HG02981 (cell line): ENCODE measurements around the gene THOC1.
"Not testable (repeated sequence)": the region's sequence is repeated elsewhere in the genome, so short reads cannot be mapped to it uniquely, and the experiment has no call there.

Source experiments
- ATAC-seq: cut with Tn5 transposase; IDR thresholded peaks from one replicate; pipeline ENCODE4 v1.9.1; 2021; ENCODE audit warnings: mild to moderate bottlenecking, moderate library complexity; ENCODE audit not compliant: unreplicated experiment

Gene THOC1, protein sequence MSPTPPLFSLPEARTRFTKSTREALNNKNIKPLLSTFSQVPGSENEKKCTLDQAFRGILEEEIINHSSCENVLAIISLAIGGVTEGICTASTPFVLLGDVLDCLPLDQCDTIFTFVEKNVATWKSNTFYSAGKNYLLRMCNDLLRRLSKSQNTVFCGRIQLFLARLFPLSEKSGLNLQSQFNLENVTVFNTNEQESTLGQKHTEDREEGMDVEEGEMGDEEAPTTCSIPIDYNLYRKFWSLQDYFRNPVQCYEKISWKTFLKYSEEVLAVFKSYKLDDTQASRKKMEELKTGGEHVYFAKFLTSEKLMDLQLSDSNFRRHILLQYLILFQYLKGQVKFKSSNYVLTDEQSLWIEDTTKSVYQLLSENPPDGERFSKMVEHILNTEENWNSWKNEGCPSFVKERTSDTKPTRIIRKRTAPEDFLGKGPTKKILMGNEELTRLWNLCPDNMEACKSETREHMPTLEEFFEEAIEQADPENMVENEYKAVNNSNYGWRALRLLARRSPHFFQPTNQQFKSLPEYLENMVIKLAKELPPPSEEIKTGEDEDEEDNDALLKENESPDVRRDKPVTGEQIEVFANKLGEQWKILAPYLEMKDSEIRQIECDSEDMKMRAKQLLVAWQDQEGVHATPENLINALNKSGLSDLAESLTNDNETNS

DNA sequence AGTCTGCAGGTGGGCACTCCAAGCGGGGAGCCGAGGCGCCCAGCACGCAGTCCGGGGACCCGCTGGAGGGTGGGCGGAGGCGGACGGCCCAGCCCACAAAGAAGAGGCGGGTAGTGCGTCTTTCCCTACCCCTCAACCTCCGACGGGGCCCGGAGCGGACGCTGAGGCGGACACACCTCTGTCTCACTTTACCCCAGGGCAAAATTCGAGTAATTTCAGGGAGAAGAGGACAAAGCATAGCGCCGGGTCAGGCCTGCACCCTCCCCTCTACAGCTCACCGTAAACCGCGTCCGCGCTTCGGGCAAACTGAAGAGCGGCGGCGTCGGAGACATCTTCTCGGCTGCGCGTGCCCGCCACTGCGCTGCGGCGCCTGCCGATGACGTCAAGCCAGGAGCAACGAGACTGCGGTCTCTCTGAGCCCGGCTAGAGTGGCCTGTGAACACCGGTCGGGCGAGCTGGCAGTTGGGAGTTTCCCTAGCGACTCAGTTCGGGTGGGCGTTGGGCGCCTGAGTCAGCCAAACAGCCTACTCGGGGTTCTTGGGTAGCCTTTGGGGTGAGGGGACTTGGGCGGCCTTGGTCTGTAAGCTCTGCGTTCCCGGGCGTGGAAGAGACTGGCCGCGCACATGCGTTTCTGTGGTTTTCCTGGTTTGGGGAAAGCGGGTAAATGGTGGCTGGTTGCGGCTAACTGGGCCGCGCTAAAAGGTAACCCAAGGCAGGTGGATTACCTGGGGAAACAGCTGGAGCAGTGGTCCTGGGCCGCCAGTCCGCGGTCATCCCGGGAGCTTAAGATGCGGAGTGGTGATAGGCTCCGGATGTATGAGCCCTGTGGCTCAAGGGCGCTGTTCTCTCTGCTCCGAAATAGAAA lies at the start of gene THOC1:
TSS of gene THOC1 (minus strand) at position 360 of the 865 bp plus-strand sequence. CDS start at position 332, 28 bp downstream.
- peak; percentile 89 for ATAC-seq

DNA sequence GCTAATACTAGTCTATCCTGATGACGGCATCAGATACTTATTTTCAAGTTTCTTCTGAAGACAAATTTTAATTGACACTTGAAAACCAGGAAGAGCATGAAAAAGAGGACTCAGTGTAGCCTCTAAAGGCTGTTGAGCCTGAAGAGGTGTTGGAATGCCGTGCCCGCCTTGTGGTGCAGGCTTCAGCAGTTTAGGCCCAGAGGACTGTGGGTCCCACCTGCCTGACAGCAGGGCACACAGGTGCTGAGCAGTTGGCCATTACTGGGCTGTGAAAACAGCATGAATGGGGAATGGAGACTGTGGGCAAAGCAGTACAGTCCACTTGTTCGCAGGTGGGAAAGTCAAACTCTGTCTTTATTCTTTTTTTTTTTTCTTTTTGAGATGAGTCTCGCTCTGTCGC lies 49.8 kb upstream of the THOC1 start:
- ATAC-seq, result no peak

DNA sequence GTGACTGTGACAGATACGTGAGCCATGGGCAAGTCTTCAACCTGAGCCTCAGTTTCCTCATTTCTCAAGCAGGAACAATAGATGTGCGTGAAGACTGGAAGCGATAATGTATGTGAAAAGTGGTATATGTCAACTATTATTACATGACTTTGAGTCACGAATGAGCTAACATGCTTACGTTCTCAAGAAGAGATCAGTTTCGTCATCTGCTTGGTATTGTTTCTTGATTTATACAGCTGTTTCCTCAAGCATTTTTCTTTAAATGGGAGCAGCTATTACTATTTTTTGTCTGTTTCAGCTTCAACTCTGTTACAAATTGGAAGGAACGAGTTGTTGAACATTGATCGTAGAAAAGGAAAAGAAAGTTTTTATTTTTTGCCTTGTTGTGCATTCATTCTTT lies 48.5 kb upstream of the THOC1 start:
- no peak for ATAC-seq

DNA sequence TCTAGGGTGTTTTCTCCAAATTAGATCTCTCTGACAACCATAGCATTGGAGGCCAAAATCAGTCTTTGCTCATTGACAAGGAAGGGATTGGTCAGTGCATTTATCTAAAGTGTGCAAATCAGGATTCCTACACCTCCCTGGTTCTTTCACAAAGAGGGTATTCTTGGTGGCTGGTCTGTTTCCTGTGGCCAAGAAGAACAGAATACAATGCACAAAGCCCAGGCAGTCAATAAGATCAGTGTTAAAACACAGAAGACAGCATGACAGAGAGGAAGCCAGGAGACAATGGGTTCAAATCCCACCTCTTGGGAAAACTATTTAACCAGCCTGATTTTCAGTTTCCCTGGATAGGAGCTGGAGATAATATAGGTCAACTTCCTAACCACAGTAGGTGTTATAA lies 46.1 kb upstream of the THOC1 start:
- ATAC-seq, result no peak

DNA sequence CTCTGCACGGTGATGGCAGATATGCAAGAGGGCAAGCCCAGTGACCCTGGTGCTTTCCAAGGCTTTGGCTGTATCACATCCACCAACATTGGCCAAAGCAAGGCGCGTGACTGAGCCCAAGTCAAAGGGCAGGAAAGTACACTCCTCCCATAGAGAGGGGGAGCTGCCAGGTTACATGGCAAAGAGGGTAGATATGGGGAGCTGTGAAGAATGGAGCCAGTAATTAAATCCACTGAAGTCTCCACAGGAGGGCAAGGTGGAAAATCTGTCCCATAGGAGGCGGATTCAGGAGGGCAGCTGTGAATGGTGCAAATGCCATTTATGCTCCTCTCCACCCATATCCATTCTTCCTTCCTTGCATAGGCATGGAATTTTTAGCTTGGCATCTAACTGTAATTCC lies 44.6 kb upstream of the THOC1 start:
- ATAC-seq, result no peak

DNA sequence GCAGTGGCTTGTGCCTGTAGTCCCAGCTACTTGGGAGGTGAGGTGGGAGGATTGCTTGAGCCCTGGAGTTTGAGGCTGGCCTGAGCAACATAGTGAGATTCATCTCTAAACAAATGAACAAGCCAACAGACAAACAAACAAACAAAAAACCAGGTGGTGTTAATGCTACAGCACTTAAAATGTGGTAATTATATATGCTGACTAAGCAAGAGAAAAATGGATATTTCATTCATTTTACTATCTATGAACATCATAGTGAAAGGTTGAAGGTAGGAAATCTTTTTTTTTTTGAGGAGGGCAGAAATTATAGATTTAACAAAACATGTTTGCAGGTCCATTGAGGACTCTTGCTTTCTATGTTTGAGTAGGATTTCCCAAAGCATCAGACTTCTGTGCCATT lies 42.2 kb upstream of the THOC1 start:
- ATAC-seq, result no peak

DNA sequence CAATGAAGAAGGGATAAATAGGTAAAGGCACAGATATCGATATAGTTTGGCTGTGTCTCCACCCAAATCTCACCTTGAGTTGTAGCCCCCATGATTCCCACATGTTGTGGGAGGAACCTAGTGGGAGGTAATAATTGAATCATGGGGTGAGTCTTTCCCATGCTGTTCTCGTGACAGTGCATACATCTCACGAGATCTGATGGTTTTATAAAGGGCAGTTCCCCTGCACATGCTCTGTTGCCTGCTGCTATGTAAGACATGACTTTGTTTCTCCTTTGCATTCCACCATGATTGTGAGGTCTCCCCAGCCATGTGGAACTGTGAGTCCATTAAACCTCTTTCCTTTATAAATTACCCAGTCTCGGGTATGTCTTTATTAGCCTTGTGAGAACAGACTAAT lies 40.2 kb upstream of the THOC1 start:
- ATAC-seq, result not testable (repeated sequence)

DNA sequence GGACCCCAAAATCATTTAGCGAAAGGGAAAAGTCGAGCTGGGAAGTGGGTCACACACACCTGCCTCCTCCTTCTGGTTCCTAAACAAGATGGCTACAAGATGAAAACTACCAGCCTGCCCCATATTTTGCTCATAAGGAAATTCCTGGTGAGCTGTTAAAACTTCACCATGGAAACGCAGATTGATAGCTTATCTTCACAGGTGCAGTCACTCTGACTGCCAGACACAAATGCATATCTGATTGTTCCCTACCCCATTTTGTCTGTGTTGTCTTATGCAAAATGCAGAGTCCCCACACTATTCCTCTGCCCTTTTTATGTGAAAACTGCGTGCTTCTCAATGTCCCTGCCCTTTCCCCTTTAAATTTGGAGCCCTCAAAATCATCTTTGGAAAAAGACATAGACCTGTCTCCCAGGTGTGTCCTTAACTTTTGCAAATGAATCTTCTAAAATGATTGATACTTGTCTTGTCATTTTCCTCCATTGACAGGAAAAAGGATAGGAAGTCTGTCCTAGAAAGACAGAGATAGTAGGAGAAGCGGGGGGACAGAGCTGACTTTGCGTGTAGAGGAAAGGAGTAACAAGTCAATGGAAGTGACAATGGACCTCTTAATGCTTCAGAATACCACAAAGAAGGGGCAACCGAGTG lies 38.9 kb upstream of the THOC1 start:
- ATAC-seq, result no peak

DNA sequence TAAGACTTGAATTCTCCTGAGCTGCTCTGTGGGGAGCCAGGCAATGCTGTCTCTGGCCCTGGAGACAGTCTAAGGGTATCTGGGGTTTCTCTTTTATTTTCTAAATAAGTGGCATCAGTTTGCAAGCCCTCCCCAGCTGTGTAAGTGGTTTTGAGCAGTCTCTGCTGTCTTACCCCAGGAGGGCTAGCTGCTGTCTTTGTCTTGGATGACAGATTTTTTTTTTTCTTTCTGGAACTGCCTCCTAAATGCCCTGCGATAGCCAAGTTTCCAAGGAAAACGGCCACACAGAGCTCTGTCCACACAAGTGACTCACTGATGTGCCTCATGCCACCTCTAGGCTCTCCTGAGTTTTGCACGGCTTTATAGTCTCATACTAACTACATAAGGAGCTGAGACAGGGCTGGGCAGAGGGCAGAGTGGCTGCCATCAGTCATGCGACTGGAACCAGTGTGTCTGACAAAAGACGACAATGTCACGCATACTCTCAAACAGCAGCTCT lies 37.2 kb upstream of the THOC1 start:
- ATAC-seq, result no peak

DNA sequence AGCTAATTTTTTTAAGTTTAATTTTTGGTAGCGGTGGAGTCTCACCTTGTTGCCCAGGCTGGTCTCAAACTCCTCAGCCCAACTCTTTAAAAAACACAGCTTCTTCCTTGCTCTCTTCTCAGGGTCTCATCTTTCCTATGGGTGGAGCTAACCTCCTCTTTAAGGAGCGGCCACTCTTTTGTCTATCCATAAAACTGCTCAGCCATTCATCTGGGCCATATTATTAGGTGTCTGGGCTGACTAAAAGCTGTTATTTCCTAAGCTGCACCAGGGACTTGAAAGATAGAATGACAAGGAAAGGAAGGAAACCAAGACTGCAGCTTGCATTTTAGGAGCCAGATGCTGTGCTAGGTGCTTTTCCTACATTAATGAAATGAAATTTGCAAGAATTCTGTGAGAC lies 35.8 kb upstream of the THOC1 start:
- ATAC-seq, result no peak

DNA sequence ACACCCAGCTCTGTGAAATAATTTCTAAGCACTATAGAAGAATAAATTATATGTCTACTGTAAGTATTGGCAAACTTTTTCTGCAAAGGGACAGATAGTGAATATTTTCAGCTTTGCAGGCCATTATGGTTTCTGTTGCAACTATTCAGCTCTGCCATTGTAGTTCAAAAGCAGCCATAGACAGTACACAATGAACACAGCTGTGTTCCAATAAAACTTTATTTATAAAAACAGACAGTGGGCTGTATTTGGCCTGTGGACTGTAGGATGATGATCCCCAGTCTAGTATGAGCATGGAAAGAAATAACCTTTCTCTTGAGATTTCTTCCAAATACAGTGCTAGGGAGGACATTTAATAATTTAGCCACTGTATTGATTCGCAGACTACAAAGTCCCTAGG lies 35.2 kb upstream of the THOC1 start:
- ATAC-seq, result no peak

DNA sequence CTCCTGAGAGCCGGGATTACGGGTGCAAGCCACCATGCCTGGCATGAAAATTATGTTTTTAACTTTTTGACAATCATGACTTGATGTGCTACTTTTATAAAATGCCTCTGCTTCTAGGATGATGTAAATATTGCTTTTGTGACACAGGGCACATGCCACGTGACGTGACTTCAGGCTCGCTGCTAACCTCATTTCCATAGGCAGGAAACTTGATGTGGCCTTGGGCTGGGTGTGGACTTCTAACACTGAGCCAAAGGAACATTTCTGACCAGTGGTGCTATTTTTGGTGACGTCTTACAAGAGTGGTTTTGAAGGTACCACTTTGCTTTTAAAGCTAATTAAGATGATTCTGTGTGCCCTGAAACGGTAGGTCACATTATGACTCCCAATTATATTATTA lies 34.2 kb upstream of the THOC1 start:
- ATAC-seq, result no peak

DNA sequence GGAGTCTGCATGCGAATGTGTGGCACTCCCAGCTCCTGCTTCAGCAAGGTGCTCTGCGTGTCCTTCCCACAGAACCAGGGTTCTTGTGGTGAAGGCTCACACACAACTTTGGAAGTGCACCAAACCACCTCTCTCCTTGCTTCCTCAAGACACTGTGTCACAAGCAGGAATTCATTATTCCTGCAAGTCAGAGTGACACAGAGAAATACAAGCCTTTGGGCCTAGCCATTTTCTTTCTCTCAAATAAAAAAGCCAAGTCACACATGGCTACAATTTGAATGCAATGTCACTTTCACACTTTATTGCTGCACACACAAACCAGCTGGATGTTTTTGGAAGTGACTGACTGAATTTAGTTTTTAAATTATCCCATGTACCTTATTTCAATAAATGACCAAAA lies 30.1 kb upstream of the THOC1 start:
- no peak for ATAC-seq

DNA sequence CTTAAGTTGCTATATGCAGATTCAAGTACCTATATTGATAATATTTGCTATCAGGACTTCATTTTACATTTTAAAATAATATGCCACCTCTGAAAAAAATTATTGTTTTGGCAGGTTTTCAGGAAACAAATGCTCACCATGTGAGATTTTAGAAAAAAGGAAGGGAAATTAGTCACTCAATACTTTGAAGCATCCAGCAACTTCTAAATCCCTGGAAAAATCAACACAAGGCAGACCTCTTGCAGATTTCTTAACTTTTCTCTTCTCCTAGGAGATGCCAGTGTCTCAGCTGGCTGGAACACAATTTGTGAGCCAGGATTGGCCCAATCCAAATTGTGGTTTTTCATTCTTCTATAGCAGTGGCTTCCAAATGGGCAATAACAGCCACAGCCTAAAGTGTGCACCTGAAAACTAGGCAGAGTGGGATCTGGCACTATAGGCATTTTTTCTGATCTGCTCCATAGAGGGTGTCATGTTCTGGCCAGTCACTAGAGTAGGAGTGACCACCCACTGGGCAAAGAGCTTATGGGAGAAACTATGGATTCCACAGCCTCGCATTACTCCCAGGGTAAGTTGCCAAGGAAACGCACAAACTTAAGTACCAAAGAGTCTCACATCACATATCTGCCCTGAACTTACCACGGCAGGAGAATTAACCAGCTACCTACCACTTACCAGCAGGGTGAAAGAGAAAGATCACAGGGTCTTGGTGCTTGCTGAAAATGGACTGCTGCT lies 28.1 kb upstream of the THOC1 start:
- ATAC-seq, result no peak

DNA sequence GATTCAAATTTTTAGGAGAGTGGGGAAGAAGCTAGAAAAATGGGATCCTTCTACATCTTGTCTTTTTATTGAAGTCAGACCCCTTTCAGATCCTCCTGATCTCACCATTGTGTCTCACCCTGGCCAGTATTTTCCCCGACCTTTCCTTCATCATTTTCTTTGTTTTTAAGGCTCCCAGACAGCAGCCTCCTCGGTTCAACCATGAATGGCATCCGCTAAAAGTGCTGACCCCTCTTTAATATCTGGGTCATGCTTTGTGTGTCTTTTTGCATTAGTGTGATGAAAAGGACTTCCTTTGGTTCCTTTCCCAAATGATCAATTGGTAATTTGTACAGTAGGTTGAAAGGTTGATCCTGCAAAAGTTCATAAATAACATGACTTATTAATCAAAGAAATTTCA lies 26.7 kb upstream of the THOC1 start:
- no peak for ATAC-seq

DNA sequence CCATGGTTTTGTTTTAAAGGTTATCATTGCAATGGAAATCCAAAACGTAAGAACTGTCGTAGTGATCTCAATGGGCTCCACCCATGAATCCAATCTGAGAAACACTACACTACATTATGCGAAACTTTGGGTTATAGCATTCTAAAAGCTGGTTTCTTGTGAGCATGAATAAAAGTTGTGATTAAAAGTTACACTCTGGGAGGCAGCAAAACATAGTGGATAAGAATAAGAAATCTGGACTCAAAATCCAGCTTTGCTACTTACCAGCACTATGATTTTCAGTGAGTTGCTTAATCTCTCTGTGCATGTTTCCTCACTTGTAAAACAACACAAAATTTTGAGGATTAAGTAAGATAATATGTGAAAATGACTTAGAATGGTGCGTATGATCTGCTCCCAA lies 25.7 kb upstream of the THOC1 start:
- ATAC-seq, result no peak

DNA sequence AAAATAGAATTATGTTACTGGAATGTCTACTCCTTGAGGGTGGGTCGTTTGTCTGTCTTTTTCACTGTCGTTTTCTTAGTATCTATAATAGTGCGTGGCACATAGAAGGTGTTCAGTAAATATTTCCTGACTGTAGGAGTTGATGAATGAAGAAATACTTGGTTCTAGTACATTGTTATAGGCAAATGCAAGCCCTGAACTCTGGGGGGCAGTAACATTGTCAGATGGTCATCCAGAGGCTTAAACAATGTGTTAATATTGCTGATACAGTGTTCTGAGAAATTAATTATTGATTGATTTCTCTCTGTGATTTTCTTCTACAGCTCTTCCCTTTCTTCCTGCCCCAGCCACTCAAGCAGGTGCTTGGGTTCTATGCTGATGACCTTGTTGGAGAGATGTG lies 24.4 kb upstream of the THOC1 start:
- no peak for ATAC-seq

DNA sequence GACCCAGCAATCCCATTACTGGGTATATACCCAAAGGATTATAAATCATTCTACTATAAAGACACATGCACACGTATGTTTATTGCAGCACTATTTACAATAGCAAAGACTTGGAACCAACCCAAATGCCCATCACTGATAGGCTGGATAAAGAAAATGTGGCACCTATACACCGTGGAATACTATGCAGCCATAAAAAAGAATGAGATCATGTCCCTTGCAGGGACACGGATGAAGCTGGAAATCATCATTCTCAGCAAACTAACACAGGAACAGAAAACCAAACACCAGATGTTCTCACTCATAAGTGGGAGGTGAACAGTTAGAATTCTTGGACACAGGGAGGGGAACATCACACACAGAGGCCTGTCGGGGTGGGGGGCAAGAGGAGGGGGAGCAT lies 22.1 kb upstream of the THOC1 start:
- not testable (repeated sequence) for ATAC-seq

DNA sequence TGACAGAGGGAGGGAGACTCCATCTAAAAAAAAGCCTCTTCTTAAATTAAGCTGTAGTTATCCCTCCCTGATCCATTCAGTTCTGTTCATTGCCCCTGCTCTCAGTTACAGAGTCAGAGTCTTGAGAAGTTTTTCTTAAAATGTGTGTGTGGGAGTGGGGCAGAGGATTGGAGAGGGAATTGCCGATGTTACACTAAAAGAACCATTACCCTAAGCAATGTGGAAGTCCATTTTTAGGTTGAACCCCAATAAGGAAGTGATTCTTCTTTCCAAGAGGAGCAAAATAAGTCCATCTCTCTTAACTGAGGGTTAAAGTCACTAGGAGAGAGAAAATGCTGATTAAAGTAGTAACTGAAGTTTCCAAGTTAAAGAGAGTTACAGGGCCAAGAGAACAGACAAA lies 21.2 kb upstream of the THOC1 start:
- ATAC-seq, result no peak
